Osteocyte (in vitro differentiated cells): ENCODE results near the gene TET3. TPM values are rescaled to one million over a fixed set of nuclear protein-coding genes. Genes with fewer than 3 reads are reported as not detected.

ENCODE experiments used
- DNase-seq: peaks from one replicate; pipeline ENCODE4 v3.0.0; 2021; ENCODE audit warnings: mixed read lengths; ENCODE audit not compliant: unreplicated experiment; ENCODE audit errors: extremely low spot score
- H3K27ac Mint-ChIP-seq: one replicate; pipeline ENCODE4 v1.8.0; 2021; ENCODE audit warnings: mild to moderate bottlenecking, mixed read lengths; ENCODE audit not compliant: unreplicated experiment
- H3K27me3 Mint-ChIP-seq: one replicate; pipeline ENCODE4 v1.8.0; 2021; ENCODE audit warnings: mixed read lengths; ENCODE audit not compliant: unreplicated experiment
- H3K36me3 Mint-ChIP-seq: one replicate; pipeline ENCODE4 v1.8.0; 2021; ENCODE audit warnings: mixed read lengths; ENCODE audit not compliant: unreplicated experiment
- H3K4me1 Mint-ChIP-seq: one replicate; pipeline ENCODE4 v1.8.0; 2021; ENCODE audit warnings: mixed read lengths; ENCODE audit not compliant: unreplicated experiment
- H3K4me3 Mint-ChIP-seq: one replicate; pipeline ENCODE4 v1.8.0; 2021; ENCODE audit warnings: mild to moderate bottlenecking, moderate library complexity, mixed read lengths; ENCODE audit not compliant: unreplicated experiment
- H3K9me3 Mint-ChIP-seq: one replicate; pipeline ENCODE4 v1.8.0; 2021; ENCODE audit warnings: mixed read lengths; ENCODE audit not compliant: unreplicated experiment
- total RNA-seq: library from RNA; stranded (reverse); gene quantifications from 2 replicates; pipeline ENCODE4 v1.2.1, GENCODE V29; 2021
- TF ChIP-seq, protein P1 (sequence below): fragments of 200-600 bp; sonication (generic); IDR thresholded peaks from 2 replicates; pipeline ENCODE4 v1.5.0; 2021; ENCODE audit warnings: antibody characterized with exemption, mild to moderate bottlenecking, moderate library complexity

The TET3 gene
- total RNA-seq, 1 donor from 2014 or later, result 26.5 TPM

DNA sequence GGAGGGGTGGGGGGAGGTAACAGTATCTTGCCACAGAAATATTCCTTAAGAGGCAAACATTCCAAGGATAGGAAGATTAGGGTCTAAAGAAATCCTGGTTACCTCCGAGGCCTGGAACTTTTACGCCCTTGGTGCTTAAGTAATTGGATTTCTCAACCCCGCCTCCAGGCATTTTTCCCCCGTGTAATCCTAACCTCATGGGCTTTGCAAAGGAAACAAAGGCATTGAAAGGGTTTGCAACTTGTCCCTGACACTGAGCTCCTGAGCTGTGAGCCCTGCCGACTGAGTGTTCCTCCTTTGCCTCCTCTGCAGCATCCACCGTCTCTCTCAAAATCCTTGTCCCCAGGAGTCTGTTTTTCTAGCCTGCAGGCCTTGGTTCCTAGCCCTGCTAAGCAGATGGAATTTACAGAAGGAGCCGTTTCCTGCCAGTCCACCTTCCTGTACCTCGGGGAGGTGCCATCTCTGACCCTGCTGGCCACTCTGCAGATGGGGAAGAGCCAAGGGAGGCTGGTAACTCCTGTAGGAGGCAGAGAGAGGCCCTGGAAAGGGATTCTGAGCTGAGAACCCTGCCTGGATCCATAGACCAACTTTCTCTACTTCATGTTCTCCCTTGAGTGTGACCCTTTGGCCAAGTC is 24.2 kb downstream of the TET3 start:
- Mint-ChIP-seq H3K4me1 (peaks cover 69% of the 10 kb centered on the region), H3K36me3 (peaks cover 4% of the 10 kb centered on the region), H3K4me3 (peak overlapping the region; percentile 20), H3K27ac (peak overlapping the region; percentile 72), H3K9me3 (no peaks in the 10 kb centered on the region), H3K27me3 (no peaks in the 10 kb centered on the region)
- no peak for DNase-seq
- TF ChIP-seq, protein P1, sequence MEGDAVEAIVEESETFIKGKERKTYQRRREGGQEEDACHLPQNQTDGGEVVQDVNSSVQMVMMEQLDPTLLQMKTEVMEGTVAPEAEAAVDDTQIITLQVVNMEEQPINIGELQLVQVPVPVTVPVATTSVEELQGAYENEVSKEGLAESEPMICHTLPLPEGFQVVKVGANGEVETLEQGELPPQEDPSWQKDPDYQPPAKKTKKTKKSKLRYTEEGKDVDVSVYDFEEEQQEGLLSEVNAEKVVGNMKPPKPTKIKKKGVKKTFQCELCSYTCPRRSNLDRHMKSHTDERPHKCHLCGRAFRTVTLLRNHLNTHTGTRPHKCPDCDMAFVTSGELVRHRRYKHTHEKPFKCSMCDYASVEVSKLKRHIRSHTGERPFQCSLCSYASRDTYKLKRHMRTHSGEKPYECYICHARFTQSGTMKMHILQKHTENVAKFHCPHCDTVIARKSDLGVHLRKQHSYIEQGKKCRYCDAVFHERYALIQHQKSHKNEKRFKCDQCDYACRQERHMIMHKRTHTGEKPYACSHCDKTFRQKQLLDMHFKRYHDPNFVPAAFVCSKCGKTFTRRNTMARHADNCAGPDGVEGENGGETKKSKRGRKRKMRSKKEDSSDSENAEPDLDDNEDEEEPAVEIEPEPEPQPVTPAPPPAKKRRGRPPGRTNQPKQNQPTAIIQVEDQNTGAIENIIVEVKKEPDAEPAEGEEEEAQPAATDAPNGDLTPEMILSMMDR, result no peak

DNA sequence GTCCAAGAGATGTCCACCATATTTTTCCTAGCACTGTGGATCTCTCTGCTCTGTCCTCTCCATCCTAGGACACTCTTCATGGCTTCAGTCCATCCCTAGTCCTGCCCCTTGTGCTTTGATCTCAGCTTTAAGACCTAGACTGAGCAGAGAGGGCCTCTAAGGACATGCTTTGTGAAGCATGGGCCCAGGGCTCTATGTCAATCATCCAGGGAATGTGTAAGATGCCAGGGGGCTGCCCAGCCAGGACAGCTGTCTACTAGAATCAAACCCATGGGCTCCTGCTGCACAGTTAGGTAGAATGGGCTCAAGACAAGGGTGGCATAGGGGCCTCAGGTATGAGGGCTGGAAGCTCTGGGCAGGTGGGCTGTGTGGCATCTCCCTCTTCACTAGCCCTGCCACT is 24.9 kb downstream of the TET3 start:
- H3K36me3 Mint-ChIP-seq, result peaks cover 4% of the 10 kb centered on the region
- peaks cover 62% of the 10 kb centered on the region for H3K4me1 Mint-ChIP-seq
- no peaks in the 10 kb centered on the region for H3K27me3 Mint-ChIP-seq
- no peaks in the 10 kb centered on the region for H3K9me3 Mint-ChIP-seq
- H3K27ac Mint-ChIP-seq, result peak overlapping the region; percentile 72
- TF ChIP-seq, protein P1, result no peak
- DNase-seq, result peak; percentile 48
- H3K4me3 Mint-ChIP-seq, result no peak overlapping the region

DNA sequence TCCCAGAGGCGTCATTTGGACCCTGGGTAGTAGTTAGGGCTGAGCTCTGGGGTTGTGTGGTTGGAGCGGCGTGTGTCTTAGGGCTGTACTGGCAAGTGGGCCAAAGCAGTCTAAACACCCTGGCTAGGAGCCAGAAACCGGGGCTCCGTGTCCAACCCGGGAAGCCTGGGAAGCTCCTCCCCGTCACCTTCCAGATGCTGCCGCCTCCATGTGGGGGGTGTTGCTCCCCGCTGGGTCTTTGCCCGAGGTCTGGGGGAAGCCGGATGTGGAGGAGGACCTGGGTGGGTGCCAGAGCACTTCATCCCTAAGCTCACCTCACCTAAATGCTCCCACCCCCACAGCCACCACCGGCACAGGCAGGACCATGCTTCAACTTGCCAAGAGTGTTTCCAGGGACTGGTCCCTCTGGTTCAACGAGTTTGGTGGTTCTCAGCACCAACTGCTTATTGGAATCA is 25.4 kb downstream of the TET3 start:
- Mint-ChIP-seq H3K4me1 (peaks cover 57% of the 10 kb centered on the region), H3K27ac (no peak overlapping the region), H3K27me3 (no peaks in the 10 kb centered on the region), H3K9me3 (no peaks in the 10 kb centered on the region), H3K36me3 (peaks cover 4% of the 10 kb centered on the region), H3K4me3 (no peak overlapping the region)
- DNase-seq, result peak; percentile 71
- TF ChIP-seq, protein P1, result no peak

DNA sequence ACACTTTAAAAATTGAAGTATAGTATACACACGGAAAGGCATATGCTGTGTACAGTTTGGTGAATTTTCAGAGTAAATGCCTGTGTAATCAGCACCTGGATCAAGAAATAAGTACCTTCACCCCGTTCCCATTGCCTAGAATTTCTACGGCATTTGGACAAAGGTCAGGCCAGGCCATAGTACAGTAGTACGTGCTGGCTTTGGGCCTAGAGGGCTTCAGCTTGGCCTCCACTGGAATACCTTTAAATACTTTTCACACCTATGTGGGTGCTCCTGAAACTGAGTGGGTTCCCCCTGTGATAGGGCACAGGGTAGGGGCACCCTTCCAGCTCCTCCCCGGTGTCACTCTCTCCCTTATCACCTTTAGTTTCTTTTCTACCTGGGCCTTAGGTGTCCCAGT is 26.5 kb downstream of the TET3 start:
- Mint-ChIP-seq H3K4me1 (peaks cover 46% of the 10 kb centered on the region), H3K9me3 (no peaks in the 10 kb centered on the region), H3K36me3 (peaks cover 2% of the 10 kb centered on the region), H3K27ac (no peak overlapping the region), H3K27me3 (no peaks in the 10 kb centered on the region), H3K4me3 (no peak overlapping the region)
- TF ChIP-seq, protein P1, result no peak
- peak; percentile 72 for DNase-seq

DNA sequence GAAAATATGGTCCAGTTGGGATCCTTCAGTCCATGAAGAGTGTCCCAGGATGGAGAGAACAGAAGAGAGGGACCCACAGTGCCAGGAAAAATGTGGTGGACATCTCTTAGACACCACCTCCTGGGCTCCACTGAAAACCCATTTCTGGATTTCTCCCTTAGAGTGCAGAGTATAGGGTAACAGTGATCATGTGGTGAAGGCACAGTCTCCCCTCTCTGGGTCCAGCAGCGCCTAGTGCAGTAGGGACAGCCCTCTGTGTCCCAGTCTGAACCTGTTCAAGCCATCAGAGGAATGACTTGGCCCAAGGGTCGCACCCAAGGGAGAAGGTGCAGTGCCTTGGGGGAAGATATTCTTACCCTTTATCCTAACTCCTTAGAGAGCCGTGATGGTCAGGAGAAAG is 30.1 kb downstream of the TET3 start:
- TF ChIP-seq, protein P1, result no peak
- Mint-ChIP-seq H3K4me1 (peaks cover 10% of the 10 kb centered on the region), H3K9me3 (no peaks in the 10 kb centered on the region), H3K36me3 (no peaks in the 10 kb centered on the region), H3K27ac (no peak overlapping the region), H3K27me3 (no peaks in the 10 kb centered on the region), H3K4me3 (no peak overlapping the region)
- no peak for DNase-seq
